Kidney (tissue), 14 donors: Measurements from ENCODE around the gene ELOA2. TPM values are rescaled to one million over a fixed set of nuclear protein-coding genes. Genes with fewer than 3 reads are reported as not detected.

Experiments
- DNase-seq, 5 donors: peaks; one replicate each; pipeline ENCODE4 v3.0.0-alpha.2; 2013 to 2020
- FAIRE-seq: peaks from 2 replicates; lab custom pipeline; 2012; peaks lifted over from hg19 to GRCh38; lab: Jason Lieb, UNC
- H3K27ac ChIP-seq, 2 donors: one replicate each; pipeline ENCODE4 v1.7.0; 2013; ENCODE audit warnings: low read depth in 2 of 2, low read length in 2 of 2, inconsistent platforms in 1 of 2
- H3K27me3 ChIP-seq: one replicate; pipeline ENCODE4 v1.7.1; 2013; ENCODE audit warnings: low read length, inconsistent platforms; ENCODE audit not compliant: control insufficient read depth, insufficient read depth
- H3K36me3 ChIP-seq, 3 donors: one replicate each; pipeline versions ENCODE4 v1.7.0 to v1.7.1; 2013; ENCODE audit warnings: low read length in 3 of 3, control low read depth in 1 of 3, inconsistent platforms in 1 of 3; ENCODE audit not compliant: insufficient read depth in 3 of 3, control insufficient read depth in 2 of 3
- H3K4me1 ChIP-seq, 3 donors: one replicate each; pipeline versions ENCODE4 v1.7.0 to v1.7.1; 2013; ENCODE audit warnings: low read length in 3 of 3, inconsistent platforms in 1 of 3, low read depth in 1 of 3; ENCODE audit not compliant: control insufficient read depth in 2 of 3, insufficient read depth in 2 of 3
- H3K4me3 ChIP-seq, 3 donors: one replicate each; pipeline versions ENCODE4 v1.7.0 to v1.8.1; 2013; ENCODE audit warnings: low read length in 3 of 3, control low read depth in 1 of 3, inconsistent platforms in 1 of 3
- H3K9ac ChIP-seq, 3 donors: one replicate each; pipeline versions ENCODE4 v1.7.0 to v1.7.1; 2013; ENCODE audit warnings: low read length in 3 of 3, control low read depth in 1 of 3, inconsistent platforms in 1 of 3
- H3K9me3 ChIP-seq, 3 donors: one replicate each; pipeline versions ENCODE4 v1.7.0 to v1.7.1; 2013; ENCODE audit warnings: low read length in 3 of 3, control low read depth in 1 of 3, inconsistent platforms in 1 of 3; ENCODE audit not compliant: control insufficient read depth in 2 of 3, insufficient read depth in 1 of 3
- CTCF ChIP-seq: IDR thresholded peaks from 3 replicates; pipeline ENCODE4 v1.5.1; 2012; ENCODE audit warnings: mild to moderate bottlenecking, moderate library complexity, borderline replicate concordance; ENCODE audit not compliant: insufficient read depth; ENCODE audit errors: extremely low read depth
- intact Hi-C: fragments of 100-400 bp; cut with DNase I; formaldehyde crosslinking; loops from one replicate; pipeline ENCODE4 v1.11.1; 2022
- polyA plus RNA-seq: library from polyadenylated mRNA; stranded (reverse); fragments of 350-450 nt; fragmentation: Illumina TruSeq; extraction: RNeasy Lipid Tissue Mini Kit (QIAGEN cat#74804); gene quantifications from one replicate; pipeline ENCODE4 v1.2.3, GENCODE V29; 2014; ENCODE audit warnings: low read depth, low replicate concordance; ENCODE audit not compliant: insufficient read depth
- total RNA-seq: library from RNA; stranded (reverse); fragmentation: NEBNext Ultra II Directional; extraction: Animal tissue kit (Norgen Biotek cat#: 25700); gene quantifications from one replicate; pipeline ENCODE4 v1.2.1, GENCODE V29; 2021
- donor health status: control.
- donor health status: control.
- donor health status: control.
- donor health status: control.
- donor health status: control.
- donor health status: DM: yes; HTN: yes; CAD: no.
- donor health status: Normal renal cell carcinoma (clear cell type).

ELOA2 gene
- total and polyA plus RNA-seq, 2 donors from 2014 or later = not detected

GRCh38 chr18:47077111-47077510, 41.7 kb upstream of the ELOA2 start:
- TF ChIP-seq CTCF = no peak
- FAIRE-seq = no peak
- H3K9ac ChIP-seq = no peak overlapping the region
- H3K4me1 ChIP-seq = no peaks in the 10 kb centered on the region
- H3K27ac ChIP-seq = no peak overlapping the region
- intact Hi-C loops = no loop called here
- peaks cover 0 to 5% (median 3%) of the 10 kb centered on the region in 3 donors for H3K36me3 ChIP-seq
- no peaks in the 10 kb centered on the region for H3K9me3 ChIP-seq
- no peak for DNase-seq
- H3K27me3 ChIP-seq = no peaks in the 10 kb centered on the region
- no peak overlapping the region for H3K4me3 ChIP-seq

GRCh38 chr18:47075098-47075883, 39.9 kb upstream of the ELOA2 start:
- Histone ChIP-seq H3K9ac (no peak overlapping the region), H3K9me3 (no peaks in the 10 kb centered on the region), H3K36me3 (peaks cover 0 to 5% (median 3%) of the 10 kb centered on the region in 3 donors), H3K27ac (no peak overlapping the region), H3K4me1 (no peaks in the 10 kb centered on the region), H3K4me3 (no peak overlapping the region), H3K27me3 (no peaks in the 10 kb centered on the region)
- DNase-seq (peak in 1 of 5 donors; percentile 6), FAIRE-seq (no peak)
- intact Hi-C loops = no loop called here
- TF ChIP-seq CTCF = no peak

- DNase-seq (no peak), FAIRE-seq (no peak)
- Histone ChIP-seq H3K9ac (no peak overlapping the region), H3K27ac (no peak overlapping the region), H3K27me3 (no peaks in the 10 kb centered on the region), H3K9me3 (no peaks in the 10 kb centered on the region), H3K36me3 (no peaks in the 10 kb centered on the region), H3K4me3 (no peak overlapping the region), H3K4me1 (no peaks in the 10 kb centered on the region)
- no peak for TF ChIP-seq CTCF
- intact Hi-C loops = no loop called here
Measured at GRCh38 chr18:47067648-47068047, 32.2 kb upstream of the ELOA2 start.
